ENCODE measurements around the gene TCF15.

DNA sequence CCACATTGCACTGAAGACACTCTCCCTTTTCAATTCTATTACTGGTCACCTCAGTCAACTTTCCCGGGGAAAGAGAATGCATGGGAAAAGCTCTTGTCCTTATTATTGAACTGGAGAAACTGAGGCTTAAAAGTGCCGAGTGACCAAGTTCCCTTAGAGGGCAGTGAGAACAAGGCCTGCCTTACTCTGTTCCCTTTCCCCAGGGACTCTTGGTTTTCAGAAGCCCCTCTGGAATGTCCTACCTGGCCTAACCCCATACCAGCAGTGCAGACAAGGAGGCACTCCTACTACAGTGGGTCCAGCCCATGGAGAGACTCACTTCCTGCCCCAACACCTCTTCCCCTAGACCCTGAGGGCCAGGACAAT is 36.7 kb upstream of the TCF15 start:
- TF ChIP-seq, protein P1, sequence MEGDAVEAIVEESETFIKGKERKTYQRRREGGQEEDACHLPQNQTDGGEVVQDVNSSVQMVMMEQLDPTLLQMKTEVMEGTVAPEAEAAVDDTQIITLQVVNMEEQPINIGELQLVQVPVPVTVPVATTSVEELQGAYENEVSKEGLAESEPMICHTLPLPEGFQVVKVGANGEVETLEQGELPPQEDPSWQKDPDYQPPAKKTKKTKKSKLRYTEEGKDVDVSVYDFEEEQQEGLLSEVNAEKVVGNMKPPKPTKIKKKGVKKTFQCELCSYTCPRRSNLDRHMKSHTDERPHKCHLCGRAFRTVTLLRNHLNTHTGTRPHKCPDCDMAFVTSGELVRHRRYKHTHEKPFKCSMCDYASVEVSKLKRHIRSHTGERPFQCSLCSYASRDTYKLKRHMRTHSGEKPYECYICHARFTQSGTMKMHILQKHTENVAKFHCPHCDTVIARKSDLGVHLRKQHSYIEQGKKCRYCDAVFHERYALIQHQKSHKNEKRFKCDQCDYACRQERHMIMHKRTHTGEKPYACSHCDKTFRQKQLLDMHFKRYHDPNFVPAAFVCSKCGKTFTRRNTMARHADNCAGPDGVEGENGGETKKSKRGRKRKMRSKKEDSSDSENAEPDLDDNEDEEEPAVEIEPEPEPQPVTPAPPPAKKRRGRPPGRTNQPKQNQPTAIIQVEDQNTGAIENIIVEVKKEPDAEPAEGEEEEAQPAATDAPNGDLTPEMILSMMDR (IDR thresholded peaks at IDR 0.05; ENCODE audit: poor library complexity): no peak
- TF ChIP-seq EZH2 (IDR thresholded peaks at IDR 0.05; ENCODE audit: borderline replicate concordance): no peak

Measured in hepatocyte (in vitro differentiated cells).